Measurements from ENCODE around the gene GDF2. TPM values are rescaled to one million over a fixed set of nuclear protein-coding genes. Genes with fewer than 3 reads are reported as not detected.

The GDF2 gene
- total RNA-seq, 3 donors from 2014 or later (not counting 1 experiment from before 2014, with no cell fraction given): not detected

- Mint-ChIP-seq H3K4me1 (no peaks in the 10 kb centered on the region), H3K27ac (no peak overlapping the region), H3K9me3 (no peaks in the 10 kb centered on the region), H3K27me3 (ENCODE audit: low read depth in 2 of 2) (peaks cover 0 to 3% of the 10 kb centered on the region in 2 donors), H3K36me3 (no peaks in the 10 kb centered on the region), H3K4me3 (no peak overlapping the region)
- peaks cover 2% of the 10 kb centered on the region for H3K4me1 ChIP-seq (ENCODE audit: control insufficient read depth, insufficient read depth, low read length)
- DNase-seq: no peak
- intact Hi-C loops (cut with micrococcal nuclease): no loop called here
- no peaks in the 10 kb centered on the region for H3K9me3 ChIP-seq (ENCODE audit: control insufficient read depth, insufficient read depth, low read length)
- no peaks in the 10 kb centered on the region for H3K27me3 ChIP-seq (ENCODE audit: control insufficient read depth, insufficient read depth, low read length)
- WGBS (ENCODE audit: insufficient coverage): 84% methylated on average over 2 of the region's 2 CpGs
- H3K27ac ChIP-seq (ENCODE audit: low read length): no peak overlapping the region
- H3K4me3 ChIP-seq (ENCODE audit: low read length): no peak overlapping the region
- no peak for ATAC-seq
- H3K36me3 ChIP-seq (ENCODE audit: control insufficient read depth, insufficient read depth, low read length): no peaks in the 10 kb centered on the region
- TF ChIP-seq CTCF (IDR thresholded peaks at IDR 0.05): no peak
Measured at GRCh38 chr10:47315421-47315820, 6.8 kb upstream of the GDF2 start.

- Histone ChIP-seq H3K9me3 (ENCODE audit: control insufficient read depth, insufficient read depth, low read length) (no peaks in the 10 kb centered on the region), H3K27ac (ENCODE audit: low read length) (no peak overlapping the region), H3K27me3 (ENCODE audit: control insufficient read depth, insufficient read depth, low read length) (no peaks in the 10 kb centered on the region), H3K4me3 (ENCODE audit: low read length) (no peak overlapping the region), H3K4me1 (ENCODE audit: control insufficient read depth, insufficient read depth, low read length) (peaks cover 2% of the 10 kb centered on the region), H3K36me3 (ENCODE audit: control insufficient read depth, insufficient read depth, low read length) (no peaks in the 10 kb centered on the region)
- intact Hi-C loops (cut with micrococcal nuclease): no loop called here
- no peak for TF ChIP-seq CTCF (IDR thresholded peaks at IDR 0.05)
- Mint-ChIP-seq H3K36me3 (no peaks in the 10 kb centered on the region), H3K9me3 (no peaks in the 10 kb centered on the region), H3K4me1 (no peaks in the 10 kb centered on the region), H3K4me3 (no peak overlapping the region), H3K27me3 (ENCODE audit: low read depth in 2 of 2) (peaks cover 0 to 3% of the 10 kb centered on the region in 2 donors), H3K27ac (no peak overlapping the region)
- WGBS (ENCODE audit: insufficient coverage): 82% methylated on average over 5 of the region's 5 CpGs
- DNase-seq: no peak
- ATAC-seq: no peak
Measured at GRCh38 chr10:47316131-47316530, 6.1 kb upstream of the GDF2 start.

GRCh38 chr10:47317251-47317650, 5.0 kb upstream of the GDF2 start:
- Mint-ChIP-seq H3K4me1 (no peaks in the 10 kb centered on the region), H3K36me3 (no peaks in the 10 kb centered on the region), H3K27ac (no peak overlapping the region), H3K9me3 (no peaks in the 10 kb centered on the region), H3K4me3 (no peak overlapping the region), H3K27me3 (ENCODE audit: low read depth in 2 of 2) (peaks cover 0 to 3% of the 10 kb centered on the region in 2 donors)
- no peaks in the 10 kb centered on the region for H3K4me1 ChIP-seq (ENCODE audit: control insufficient read depth, insufficient read depth, low read length)
- no peak overlapping the region for H3K4me3 ChIP-seq (ENCODE audit: low read length)
- no peak overlapping the region for H3K27ac ChIP-seq (ENCODE audit: low read length)
- intact Hi-C loops (cut with micrococcal nuclease): no loop called here
- TF ChIP-seq CTCF (IDR thresholded peaks at IDR 0.05): no peak
- DNase-seq (no peak), ATAC-seq (no peak)
- no peaks in the 10 kb centered on the region for H3K36me3 ChIP-seq (ENCODE audit: control insufficient read depth, insufficient read depth, low read length)
- WGBS (ENCODE audit: insufficient coverage): 87% methylated on average over 4 of the region's 4 CpGs
- no peaks in the 10 kb centered on the region for H3K27me3 ChIP-seq (ENCODE audit: control insufficient read depth, insufficient read depth, low read length)
- no peaks in the 10 kb centered on the region for H3K9me3 ChIP-seq (ENCODE audit: control insufficient read depth, insufficient read depth, low read length)

GRCh38 chr10:47318706-47319105, 3.5 kb upstream of the GDF2 start:
- intact Hi-C loops (cut with micrococcal nuclease): no loop called here
- H3K4me1 Mint-ChIP-seq: no peaks in the 10 kb centered on the region
- no peaks in the 10 kb centered on the region for H3K36me3 Mint-ChIP-seq
- peaks cover 0 to 3% of the 10 kb centered on the region in 2 donors for H3K27me3 Mint-ChIP-seq (ENCODE audit: low read depth in 2 of 2)
- H3K4me3 ChIP-seq (ENCODE audit: low read length): no peak overlapping the region
- H3K27ac Mint-ChIP-seq: no peak overlapping the region
- DNase-seq: no peak
- no peaks in the 10 kb centered on the region for H3K9me3 ChIP-seq (ENCODE audit: control insufficient read depth, insufficient read depth, low read length)
- no peaks in the 10 kb centered on the region for H3K36me3 ChIP-seq (ENCODE audit: control insufficient read depth, insufficient read depth, low read length)
- 92% methylated on average over 9 of the region's 9 CpGs for WGBS (ENCODE audit: insufficient coverage)
- no peaks in the 10 kb centered on the region for H3K27me3 ChIP-seq (ENCODE audit: control insufficient read depth, insufficient read depth, low read length)
- no peak overlapping the region for H3K27ac ChIP-seq (ENCODE audit: low read length)
- no peaks in the 10 kb centered on the region for H3K9me3 Mint-ChIP-seq
- no peaks in the 10 kb centered on the region for H3K4me1 ChIP-seq (ENCODE audit: control insufficient read depth, insufficient read depth, low read length)
- H3K4me3 Mint-ChIP-seq: no peak overlapping the region
- ATAC-seq: no peak
- no peak for TF ChIP-seq CTCF (IDR thresholded peaks at IDR 0.05)
